Adrenal gland (tissue), 5 donors: Measurements from ENCODE around the gene NEU3.

Source experiments
- CTCF ChIP-seq, 6 experiments: fragments of 450-650 bp in 4 of 6; fragments of 200-600 bp in 2 of 6; sonication (generic) in 1 of 6; IDR thresholded peaks; 1 replicate in 5 of 6; 2 replicates in 1 of 6; pipeline versions ENCODE4 v1.5.1 to v1.8.0; 2016 to 2021; ENCODE audit warnings: antibody characterized with exemption in 6 of 6, mild to moderate bottlenecking in 2 of 6, moderate library complexity in 1 of 6
- POLR2A ChIP-seq, 2 donors: fragments of 450-650 bp; IDR thresholded peaks; one replicate each; pipeline ENCODE4 v1.6.1; 2017; ENCODE audit warnings: antibody characterized with exemption in 2 of 2, mild to moderate bottlenecking in 2 of 2, moderate library complexity in 1 of 2
- donor health status: DM: no; HTN: no; CAD: no.

DNA sequence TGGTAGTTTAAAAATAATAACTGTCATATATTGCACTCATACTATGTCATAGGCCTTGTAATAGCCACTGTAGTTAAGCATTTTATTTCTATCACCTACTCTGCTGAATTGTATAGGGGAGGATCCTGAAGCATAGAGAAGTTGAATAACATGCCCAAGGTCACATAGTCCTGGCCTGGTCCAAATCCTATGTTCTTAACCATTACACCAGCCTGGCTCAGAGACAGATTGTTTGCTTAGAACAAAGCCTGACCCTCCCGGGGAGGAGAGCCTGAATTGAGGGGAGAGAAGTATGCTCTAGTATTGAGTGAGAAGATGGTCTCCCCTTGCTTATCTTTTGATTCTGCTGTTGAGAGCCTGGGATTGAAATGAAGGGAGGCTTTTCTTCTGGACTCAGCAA, 2.2 kb downstream of the NEU3 start:
- TF ChIP-seq CTCF (IDR thresholded peaks at IDR 0.05) (no peak), POLR2A (IDR thresholded peaks at IDR 0.05) (no peak)
